Stimulated activated CD4-positive, alpha-beta T cell treated with anti-CD3 and anti-CD28 coated beads, Interleukin-15, amount 100 ng/mL, for 1 hour (primary cell): Measurements from ENCODE around the gene KIF14.

Experiments
- DNase-seq, 2 donors: peaks; one replicate each; pipeline ENCODE4 v3.0.0-alpha.2; 2020; ENCODE audit warnings: low read depth in 1 of 2, low spot score in 1 of 2

KIF14 gene, protein sequence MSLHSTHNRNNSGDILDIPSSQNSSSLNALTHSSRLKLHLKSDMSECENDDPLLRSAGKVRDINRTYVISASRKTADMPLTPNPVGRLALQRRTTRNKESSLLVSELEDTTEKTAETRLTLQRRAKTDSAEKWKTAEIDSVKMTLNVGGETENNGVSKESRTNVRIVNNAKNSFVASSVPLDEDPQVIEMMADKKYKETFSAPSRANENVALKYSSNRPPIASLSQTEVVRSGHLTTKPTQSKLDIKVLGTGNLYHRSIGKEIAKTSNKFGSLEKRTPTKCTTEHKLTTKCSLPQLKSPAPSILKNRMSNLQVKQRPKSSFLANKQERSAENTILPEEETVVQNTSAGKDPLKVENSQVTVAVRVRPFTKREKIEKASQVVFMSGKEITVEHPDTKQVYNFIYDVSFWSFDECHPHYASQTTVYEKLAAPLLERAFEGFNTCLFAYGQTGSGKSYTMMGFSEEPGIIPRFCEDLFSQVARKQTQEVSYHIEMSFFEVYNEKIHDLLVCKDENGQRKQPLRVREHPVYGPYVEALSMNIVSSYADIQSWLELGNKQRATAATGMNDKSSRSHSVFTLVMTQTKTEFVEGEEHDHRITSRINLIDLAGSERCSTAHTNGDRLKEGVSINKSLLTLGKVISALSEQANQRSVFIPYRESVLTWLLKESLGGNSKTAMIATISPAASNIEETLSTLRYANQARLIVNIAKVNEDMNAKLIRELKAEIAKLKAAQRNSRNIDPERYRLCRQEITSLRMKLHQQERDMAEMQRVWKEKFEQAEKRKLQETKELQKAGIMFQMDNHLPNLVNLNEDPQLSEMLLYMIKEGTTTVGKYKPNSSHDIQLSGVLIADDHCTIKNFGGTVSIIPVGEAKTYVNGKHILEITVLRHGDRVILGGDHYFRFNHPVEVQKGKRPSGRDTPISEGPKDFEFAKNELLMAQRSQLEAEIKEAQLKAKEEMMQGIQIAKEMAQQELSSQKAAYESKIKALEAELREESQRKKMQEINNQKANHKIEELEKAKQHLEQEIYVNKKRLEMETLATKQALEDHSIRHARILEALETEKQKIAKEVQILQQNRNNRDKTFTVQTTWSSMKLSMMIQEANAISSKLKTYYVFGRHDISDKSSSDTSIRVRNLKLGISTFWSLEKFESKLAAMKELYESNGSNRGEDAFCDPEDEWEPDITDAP (N-terminal part only)

DNA sequence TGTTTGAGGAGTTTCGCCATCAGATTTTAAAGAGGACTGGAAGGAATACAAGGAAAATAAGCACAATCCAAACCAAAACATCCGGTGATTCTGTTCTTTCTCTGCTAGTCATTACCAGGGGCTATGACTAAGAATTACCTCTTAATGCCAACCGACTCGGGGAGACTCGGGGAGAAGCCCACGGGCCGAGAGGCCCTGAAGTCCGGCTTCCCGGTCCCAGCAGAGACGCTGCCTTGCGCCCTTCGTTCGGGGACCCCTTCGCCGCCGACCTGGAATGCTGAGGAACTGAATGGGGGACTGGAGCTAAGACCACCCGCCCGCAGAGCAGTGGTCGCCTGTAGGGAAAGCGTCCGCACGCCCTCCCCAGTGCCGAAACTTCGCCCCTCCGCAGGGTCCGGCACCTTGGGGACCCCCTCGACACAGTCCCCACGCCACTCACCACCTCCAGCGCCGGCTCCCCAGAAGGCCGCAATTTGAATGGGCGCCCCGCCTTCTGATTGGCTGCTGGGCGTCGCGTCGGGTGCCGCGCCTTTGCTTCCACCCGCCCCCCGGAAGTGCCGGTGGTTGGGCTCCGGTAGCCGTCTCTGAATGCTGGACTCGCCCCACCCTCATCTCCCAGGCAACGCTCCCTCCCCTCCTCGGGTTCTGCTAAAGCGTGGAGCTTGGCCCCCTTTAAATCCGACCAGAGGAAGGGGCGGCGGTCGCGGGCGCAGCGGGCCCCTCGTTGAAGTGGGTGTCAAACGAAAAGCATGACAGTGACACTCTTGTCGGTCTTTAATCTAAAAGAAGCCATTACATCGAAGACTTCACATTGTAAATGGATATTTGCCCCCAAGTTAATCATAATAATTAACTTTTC, at the start of gene KIF14:
TSS of gene KIF14 (minus strand) at position 479 of the 859 bp plus-strand sequence. CDS start 2,028 bp downstream, outside the sequence.
- DNase-seq = peak; percentile 78 to 83

DNA sequence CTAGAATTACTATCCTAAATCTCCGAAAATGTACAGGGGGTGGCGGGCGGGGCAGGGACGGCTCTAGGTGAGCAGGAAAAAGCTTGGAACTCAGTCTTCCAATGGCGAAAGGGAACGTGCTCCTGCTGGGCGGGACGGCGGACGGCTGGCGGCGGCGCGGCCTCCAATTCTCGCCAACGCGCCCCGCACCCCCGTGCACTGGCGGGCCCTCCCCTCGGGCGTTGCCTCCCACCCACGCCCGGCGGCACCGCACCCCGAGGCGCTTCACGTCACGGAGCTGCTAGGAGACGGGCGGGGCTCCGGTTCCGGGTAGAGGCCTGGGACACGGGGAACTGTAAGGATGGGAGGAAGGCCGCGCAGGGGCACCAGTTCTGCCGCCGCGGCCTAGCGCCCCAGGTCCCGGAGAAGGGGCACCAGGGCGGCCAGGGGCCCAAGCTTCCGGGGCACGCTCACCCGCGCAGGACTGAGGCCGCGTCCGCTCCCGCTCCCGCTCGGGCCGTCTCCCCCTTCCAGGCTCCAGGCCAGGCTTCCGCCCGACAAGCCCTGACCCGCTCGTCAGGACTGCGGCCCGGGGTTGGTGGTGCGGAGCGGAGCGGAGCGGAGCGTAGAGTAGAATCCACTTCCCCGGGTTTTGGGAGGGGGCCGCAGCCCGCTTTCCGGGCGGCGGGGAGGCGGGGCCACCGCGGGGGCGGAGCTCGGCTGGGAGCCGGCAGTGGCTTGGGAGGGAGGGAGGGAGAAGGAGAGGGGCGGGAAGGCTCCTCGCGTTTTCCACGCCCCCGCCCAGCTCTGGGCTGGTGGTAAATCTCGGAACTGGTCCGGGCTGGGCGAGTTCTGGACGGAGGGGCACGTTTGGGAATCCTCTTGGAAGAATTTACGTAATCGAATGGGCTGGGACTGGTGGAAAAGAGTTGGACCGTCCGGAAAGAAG, 49.0 kb upstream of the KIF14 start, which contains the start of gene DDX59:
TSS of gene DDX59 (minus strand) at position 594 of the 928 bp plus-strand sequence. CDS start 3,167 bp downstream, outside the sequence.
- peak; percentile 75 to 89 for DNase-seq

GRCh38 chr1:200668514-200669313, 48.2 kb upstream of the KIF14 start:
- DNase-seq = no peak

GRCh38 chr1:200666309-200666708, 45.8 kb upstream of the KIF14 start:
- DNase-seq = no peak

DNA sequence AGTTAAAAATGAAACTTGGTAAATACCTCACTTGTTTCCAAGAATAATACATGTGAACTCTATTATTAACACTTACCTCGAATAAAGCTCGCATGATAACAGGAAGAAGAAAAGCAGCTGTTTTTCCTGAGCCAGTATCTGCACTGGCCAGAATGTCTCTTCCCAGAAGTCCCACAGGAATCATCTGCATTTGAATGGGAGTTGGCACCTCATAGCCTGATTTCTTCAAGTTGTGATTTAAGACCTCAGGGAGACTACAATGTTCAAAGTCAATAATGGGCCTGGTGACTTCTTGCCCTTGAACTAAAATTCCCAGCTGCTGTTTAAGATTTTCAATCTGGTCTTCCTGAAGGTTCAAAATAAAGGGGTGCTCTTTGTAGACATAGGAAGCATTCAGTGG, 45.3 kb upstream of the KIF14 start:
- DNase-seq = no peak

DNA sequence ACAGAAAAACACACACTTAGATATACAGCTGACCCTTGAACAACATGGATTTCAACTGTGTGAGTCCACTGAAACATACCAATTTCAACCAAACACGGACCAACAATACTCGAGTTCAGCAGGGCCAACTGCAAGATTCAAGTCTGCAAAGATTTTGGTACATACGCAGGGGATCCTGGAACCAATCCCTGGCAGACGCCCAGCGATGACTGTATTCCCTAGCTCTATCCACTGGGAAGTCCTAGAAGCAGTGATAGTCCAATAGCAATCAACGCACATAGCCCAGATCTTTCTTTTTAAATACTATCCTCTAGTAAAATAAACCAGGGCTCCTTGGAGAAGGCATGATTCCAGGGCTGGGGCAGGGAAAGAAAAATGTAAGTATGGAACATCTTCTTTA, 40.2 kb upstream of the KIF14 start:
- DNase-seq = no peak

- DNase-seq = no peak
Observed at GRCh38 chr1:200659269-200659668, 38.7 kb upstream of the KIF14 start.

DNA sequence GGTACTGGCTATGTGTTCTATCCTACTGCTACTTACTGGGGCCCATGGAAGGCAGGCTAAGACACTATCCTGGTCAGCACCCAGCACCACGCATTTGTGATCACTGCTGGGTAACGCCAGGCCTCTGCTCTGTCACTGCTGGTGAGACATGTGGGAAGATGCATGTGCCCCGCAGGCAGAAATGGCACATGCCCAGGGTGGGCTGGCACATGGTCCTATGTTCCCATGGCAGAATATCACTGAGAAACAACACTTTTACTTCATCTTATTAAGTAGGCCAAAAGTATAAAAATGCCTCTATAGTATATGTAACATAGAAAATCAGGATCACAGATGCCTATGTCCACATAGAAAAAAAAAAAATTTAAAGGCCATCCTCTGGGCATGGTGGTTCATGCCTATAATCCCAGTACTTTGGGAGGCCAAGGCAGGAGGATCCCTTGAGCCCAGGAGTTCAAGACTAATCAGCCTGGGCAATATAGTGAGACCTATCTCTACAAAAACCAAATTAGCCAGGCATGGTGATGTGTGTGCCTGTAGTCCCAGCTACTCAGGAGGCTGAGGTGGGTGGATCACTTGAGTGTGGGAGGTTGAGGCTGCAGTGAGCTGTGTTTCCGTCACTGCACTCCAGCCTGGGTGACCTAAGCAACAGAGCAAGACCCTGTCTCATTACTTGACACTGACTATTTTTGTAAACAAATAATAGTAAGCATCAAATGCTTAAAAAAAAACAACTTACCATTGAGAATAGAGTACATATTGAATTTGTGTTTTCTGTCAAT, 37.7 kb upstream of the KIF14 start:
- no peak for DNase-seq

- DNase-seq = no peak
Observed at GRCh38 chr1:200654660-200655059, 34.1 kb upstream of the KIF14 start.

GRCh38 chr1:200653022-200653462, 32.5 kb upstream of the KIF14 start:
- DNase-seq = no peak

DNA sequence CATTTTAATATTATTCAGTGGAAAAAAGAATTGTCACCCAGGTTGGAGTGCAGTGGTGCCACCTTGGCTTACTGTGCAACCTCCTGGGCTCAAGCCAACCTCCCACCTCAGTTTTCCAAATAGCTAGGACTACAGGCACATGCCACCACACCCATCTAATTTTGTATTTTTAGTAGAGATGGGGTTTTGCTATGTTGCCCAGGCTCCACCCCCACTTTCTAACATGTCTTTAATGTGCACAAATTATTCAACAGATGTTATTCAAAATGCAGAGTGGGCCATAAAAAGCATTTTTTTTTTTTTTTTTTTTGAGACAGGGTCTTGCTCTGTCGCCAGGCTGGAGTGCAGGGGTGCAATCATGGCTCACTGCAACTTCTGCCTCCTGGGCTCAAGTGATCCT, 31.8 kb upstream of the KIF14 start:
- no peak for DNase-seq

- DNase-seq = no peak
Observed at GRCh38 chr1:200646515-200646914, 26.0 kb upstream of the KIF14 start.

GRCh38 chr1:200644021-200644420, 23.5 kb upstream of the KIF14 start:
- DNase-seq = no peak

- DNase-seq = no peak
Observed at GRCh38 chr1:200642481-200642880, 21.9 kb upstream of the KIF14 start.

DNA sequence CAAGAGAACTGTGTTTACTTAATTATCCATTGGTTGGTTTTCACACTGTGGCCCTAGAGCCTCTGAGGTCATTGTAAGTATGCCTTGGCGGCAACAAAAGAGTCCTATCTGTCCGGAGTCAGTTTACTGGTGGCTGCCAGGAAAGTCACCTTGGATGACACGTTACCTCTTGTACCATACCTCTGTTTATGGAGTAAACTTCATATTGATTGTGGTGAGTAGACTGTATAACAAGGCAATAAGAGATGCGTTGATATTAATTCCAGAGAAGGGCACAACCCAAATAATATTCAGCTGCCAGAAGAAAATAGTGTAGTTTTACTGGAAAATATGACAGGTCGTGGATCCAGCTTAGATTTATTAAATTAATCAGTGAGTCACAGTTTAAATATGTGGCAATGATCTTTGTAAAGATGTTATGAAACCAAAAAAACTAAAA, 20.4 kb upstream of the KIF14 start:
- DNase-seq = no peak

GRCh38 chr1:200640373-200640962, 19.9 kb upstream of the KIF14 start:
- DNase-seq = no peak

GRCh38 chr1:200638073-200638472, 17.5 kb upstream of the KIF14 start:
- no peak for DNase-seq
